Fibroblast of the aortic adventitia (primary cell): ENCODE measurements around the gene NOP56. TPM values are rescaled to one million over a fixed set of nuclear protein-coding genes. Genes with fewer than 3 reads are reported as not detected.
"Not testable (repeated sequence)": the region's sequence is repeated elsewhere in the genome, so short reads cannot be mapped to it uniquely, and the experiment has no call there.

ENCODE experiments used
- DNase-seq: peaks from one replicate; pipeline ENCODE4 v3.0.0-alpha.2; 2010; ENCODE audit warnings: low read depth
- H3K4me3 ChIP-seq: 2 replicates; pipeline ENCODE4 v1.5.1; 2011; ENCODE audit warnings: low read depth, mild to moderate bottlenecking, control low read depth, low read length, moderate library complexity
- total RNA-seq: library from RNA; depleted of rRNA; stranded (reverse); fragments of >200 nt; gene quantifications from 2 replicates; pipeline ENCODE4 v1.2.3, GENCODE V29; 2012; ENCODE audit warnings: low replicate concordance
- TF ChIP-seq, protein P1 (sequence below): IDR thresholded peaks from 2 replicates; pipeline ENCODE4 v1.5.1; 2011; ENCODE audit warnings: mild to moderate bottlenecking, low read length, control low read depth, inconsistent platforms; ENCODE audit not compliant: insufficient read depth

Gene NOP56
- total RNA-seq, 1 donor, result 106 TPM

GRCh38 chr20:2694519-2694918 is 42.1 kb downstream of the NOP56 start:
- TF ChIP-seq, protein P1, sequence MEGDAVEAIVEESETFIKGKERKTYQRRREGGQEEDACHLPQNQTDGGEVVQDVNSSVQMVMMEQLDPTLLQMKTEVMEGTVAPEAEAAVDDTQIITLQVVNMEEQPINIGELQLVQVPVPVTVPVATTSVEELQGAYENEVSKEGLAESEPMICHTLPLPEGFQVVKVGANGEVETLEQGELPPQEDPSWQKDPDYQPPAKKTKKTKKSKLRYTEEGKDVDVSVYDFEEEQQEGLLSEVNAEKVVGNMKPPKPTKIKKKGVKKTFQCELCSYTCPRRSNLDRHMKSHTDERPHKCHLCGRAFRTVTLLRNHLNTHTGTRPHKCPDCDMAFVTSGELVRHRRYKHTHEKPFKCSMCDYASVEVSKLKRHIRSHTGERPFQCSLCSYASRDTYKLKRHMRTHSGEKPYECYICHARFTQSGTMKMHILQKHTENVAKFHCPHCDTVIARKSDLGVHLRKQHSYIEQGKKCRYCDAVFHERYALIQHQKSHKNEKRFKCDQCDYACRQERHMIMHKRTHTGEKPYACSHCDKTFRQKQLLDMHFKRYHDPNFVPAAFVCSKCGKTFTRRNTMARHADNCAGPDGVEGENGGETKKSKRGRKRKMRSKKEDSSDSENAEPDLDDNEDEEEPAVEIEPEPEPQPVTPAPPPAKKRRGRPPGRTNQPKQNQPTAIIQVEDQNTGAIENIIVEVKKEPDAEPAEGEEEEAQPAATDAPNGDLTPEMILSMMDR, result no peak
- no peak overlapping the region for H3K4me3 ChIP-seq
- no peak for DNase-seq

DNA sequence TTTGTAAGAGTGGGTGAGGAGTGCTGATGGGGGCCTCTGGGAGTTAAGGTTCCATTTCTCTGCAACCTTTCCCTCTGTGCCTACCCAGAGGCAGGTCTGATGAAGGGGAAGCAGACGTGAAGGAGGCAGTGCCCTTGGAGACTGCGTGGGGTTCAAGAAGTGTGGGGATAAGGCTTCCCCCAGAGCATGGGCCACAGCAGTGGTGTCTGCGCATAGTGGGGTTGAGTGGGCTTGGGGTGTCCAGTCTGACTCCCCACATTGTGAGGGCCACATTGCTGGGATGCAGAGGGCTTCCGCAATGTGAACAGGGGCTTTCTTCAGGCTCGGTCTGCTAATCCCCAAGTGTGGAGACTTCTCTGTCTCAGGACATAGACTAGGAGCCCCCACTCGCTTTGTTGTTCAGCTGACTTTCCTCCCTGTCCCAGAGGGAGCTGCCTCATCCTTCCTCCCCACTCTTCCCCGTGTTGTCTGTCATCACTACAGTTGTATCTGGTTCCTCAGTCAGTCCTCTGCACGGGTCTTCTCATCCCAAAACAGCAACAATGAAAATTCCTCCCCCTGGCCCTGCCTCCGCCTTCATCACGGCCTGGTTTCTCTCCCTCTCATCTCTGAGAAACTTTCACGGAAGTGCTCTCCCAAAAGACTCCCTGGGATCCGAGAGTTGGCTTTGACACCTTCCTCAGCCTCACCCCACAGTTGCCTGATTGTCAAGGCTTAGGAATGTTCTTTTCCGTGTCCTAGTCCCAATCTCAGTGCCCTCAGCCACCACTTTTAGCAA is 43.0 kb downstream of the NOP56 start:
- TF ChIP-seq, protein P1, result no peak
- no peak overlapping the region for H3K4me3 ChIP-seq
- DNase-seq, result no peak

DNA sequence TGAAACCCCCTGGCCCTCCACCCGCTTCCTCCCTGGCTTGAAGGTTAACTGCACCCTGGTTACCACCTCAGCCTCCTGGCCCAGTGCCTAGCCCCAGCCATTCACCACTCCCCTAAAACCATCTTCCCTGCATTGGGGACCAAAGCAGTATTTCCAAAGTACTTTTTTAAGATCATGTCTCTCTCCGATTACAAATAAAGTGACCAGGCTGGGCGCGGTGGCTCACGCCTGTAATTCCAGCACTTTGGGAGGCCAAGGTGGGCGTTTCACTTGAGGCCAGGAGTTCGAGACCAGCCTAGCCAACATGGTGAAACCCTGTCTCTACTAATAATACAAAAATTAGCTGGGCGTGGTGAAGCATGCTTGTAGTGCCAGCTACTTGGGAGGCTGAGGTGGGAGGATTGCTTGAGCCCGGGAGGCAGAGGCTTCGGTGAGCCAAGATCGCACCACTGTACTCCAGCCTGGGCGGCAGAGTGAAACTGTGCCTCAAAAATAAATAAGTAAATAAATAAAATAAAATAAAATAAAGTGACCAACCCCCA is 43.6 kb downstream of the NOP56 start:
- H3K4me3 ChIP-seq, DNase-seq: not testable (repeated sequence)

- H3K4me3 ChIP-seq, result no peak overlapping the region
- TF ChIP-seq, protein P1, result no peak
- DNase-seq, result no peak
These were observed 44.2 kb downstream of the NOP56 start for GRCh38 chr20:2696646-2697045.

DNA sequence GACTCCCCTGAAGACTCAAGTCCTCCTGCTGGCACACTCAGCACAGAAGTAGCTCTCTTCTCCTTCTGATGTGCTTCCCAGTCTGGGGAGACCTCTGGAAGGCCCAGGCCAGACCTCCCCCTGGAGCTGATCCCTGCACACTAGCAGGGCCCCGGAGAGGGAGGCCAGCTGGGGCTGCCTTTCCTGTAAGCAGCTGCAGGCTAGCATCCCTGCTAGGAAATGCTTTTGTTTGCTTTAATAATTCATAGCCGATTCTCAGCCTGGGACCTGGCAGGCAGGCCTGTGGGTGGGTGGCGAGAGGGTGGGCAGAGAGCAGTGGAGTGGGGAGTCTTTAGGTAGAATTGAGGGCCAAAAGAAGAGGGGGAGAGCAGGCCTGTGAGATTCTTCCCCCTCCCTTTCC is 45.3 kb downstream of the NOP56 start:
- no peak for DNase-seq

GRCh38 chr20:2698186-2698817 is 45.9 kb downstream of the NOP56 start:
- no peak for DNase-seq
- no peak overlapping the region for H3K4me3 ChIP-seq
- TF ChIP-seq, protein P1, result no peak

More for the DNA sequence above, 45.3 kb downstream of the NOP56 start:
- H3K4me3 ChIP-seq, result no peak overlapping the region
- TF ChIP-seq, protein P1, result no peak

DNA sequence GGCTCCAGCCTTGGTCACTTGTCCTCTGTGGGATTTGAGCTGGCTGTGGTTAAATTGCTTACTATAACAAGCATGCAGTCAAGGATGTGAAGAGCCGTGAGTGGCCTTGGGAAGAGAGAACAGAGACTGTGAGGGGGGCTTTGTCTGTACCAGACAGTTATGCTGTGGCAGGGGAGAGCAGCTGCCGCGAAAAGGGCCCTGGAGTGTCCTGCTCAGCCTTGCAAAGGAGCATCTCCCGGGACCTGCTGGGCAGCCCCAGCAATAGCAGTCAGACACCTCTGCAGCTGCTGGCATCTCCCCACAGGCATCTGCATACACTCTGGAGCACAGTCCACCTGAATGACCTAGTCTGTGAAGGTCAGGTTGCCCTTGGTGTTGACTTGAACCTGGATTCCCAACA is 46.5 kb downstream of the NOP56 start:
- no peak overlapping the region for H3K4me3 ChIP-seq
- TF ChIP-seq, protein P1, result no peak
- DNase-seq, result no peak
